Measurements from ENCODE around the gene MCTP1. TPM values are rescaled to one million over a fixed set of nuclear protein-coding genes. Genes with fewer than 3 reads are reported as not detected.

MCTP1 gene
- polyA plus RNA-seq, 2 donors: 0.91 to 0.92 TPM

GRCh38 chr5:94660506-94660905 is 624.4 kb downstream of the MCTP1 start:
- 98% methylated on average over 8 of the region's 8 CpGs for WGBS, 2 donors
- Histone ChIP-seq H3K9me3 (ENCODE audit: control insufficient read depth in 2 of 2, insufficient read depth in 1 of 2, low read depth in 1 of 2, low read length in 1 of 2) (no peaks in the 10 kb centered on the region), H3K36me3 (ENCODE audit: control insufficient read depth in 2 of 2, insufficient read depth in 2 of 2, low read length in 1 of 2) (peaks cover 4% of the 10 kb centered on the region in 2 donors), H3K4me1 (ENCODE audit: control insufficient read depth in 2 of 2, insufficient read depth in 2 of 2, low read length in 1 of 2) (no peaks in the 10 kb centered on the region), H3K4me3 (ENCODE audit: low read depth in 1 of 2, low read length in 2 of 2) (no peak overlapping the region), H3K27ac (ENCODE audit: low read depth in 2 of 2, low read length in 1 of 2) (no peak overlapping the region), H3K27me3 (ENCODE audit: control insufficient read depth in 1 of 2, insufficient read depth in 2 of 2, low read length in 2 of 2) (no peaks in the 10 kb centered on the region)

DNA sequence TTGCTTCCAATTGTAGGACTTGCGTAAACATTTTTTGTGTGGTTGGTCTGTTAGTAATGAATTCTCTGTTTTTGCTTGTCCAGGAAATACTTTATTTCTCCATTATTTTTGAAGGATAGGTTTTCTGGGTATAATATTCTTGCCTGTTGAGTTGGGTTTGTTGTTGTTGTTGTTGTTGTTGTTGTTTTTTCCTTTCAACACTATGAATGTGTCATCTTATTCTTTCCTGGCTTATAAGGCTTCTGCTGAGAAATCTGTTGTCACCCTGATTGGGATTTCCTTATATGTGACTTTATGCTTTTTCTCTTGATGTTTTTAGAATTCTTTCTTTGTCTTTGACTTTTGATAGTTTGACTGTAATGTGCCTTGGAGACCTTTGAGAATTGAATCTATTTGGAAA is 626.6 kb downstream of the MCTP1 start:
- H3K36me3 ChIP-seq (ENCODE audit: control insufficient read depth in 2 of 2, insufficient read depth in 2 of 2, low read length in 1 of 2): peaks cover 0 to 6% of the 10 kb centered on the region in 2 donors
- H3K4me1 ChIP-seq (ENCODE audit: control insufficient read depth in 2 of 2, insufficient read depth in 2 of 2, low read length in 1 of 2): no peaks in the 10 kb centered on the region

More for the DNA sequence above, 626.6 kb downstream of the MCTP1 start:
- H3K4me3 ChIP-seq (ENCODE audit: low read depth in 1 of 2, low read length in 2 of 2): no peak overlapping the region
- no peaks in the 10 kb centered on the region for H3K9me3 ChIP-seq (ENCODE audit: control insufficient read depth in 2 of 2, insufficient read depth in 1 of 2, low read depth in 1 of 2, low read length in 1 of 2)
- no peak overlapping the region for H3K27ac ChIP-seq (ENCODE audit: low read depth in 2 of 2, low read length in 1 of 2)
- 97 to 100% methylated on average over 1 of the region's 1 CpG for WGBS, 2 donors
- H3K27me3 ChIP-seq (ENCODE audit: control insufficient read depth in 1 of 2, insufficient read depth in 2 of 2, low read length in 2 of 2): no peaks in the 10 kb centered on the region

Other genes with a start within 250 kb of the MCTP1 start
- not detected for gene FAM81B, start 106.3 kb upstream of the MCTP1 start, polyA plus RNA-seq